GM12878 (cell line): ENCODE data around the gene SLC22A23.

Experiments
- CBFB ChIP-seq: IDR thresholded peaks from 2 replicates; pipeline ENCODE4 v1.6.1; 2016; ENCODE audit warnings: antibody characterized with exemption, low read depth
- EZH2 ChIP-seq: IDR thresholded peaks from 2 replicates; pipeline ENCODE4 v1.6.1; 2012; ENCODE audit warnings: low read depth, mild to moderate bottlenecking, control low read depth, inconsistent platforms, low read length, borderline replicate concordance; ENCODE audit not compliant: control insufficient read depth
- IKZF1 ChIP-seq: fragments of 450-650 bp; conservative IDR thresholded peaks from 2 replicates; pipeline ENCODE4 v1.6.1; 2017; ENCODE audit warnings: antibody characterized with exemption, mild to moderate bottlenecking
- JUNB ChIP-seq: IDR thresholded peaks from 2 replicates; pipeline ENCODE4 v1.6.1; 2016; ENCODE audit warnings: antibody characterized with exemption, mild to moderate bottlenecking
- NFXL1 ChIP-seq: fragments of 450-650 bp; IDR thresholded peaks from 2 replicates; pipeline ENCODE4 v1.6.1; 2017; ENCODE audit warnings: antibody characterized with exemption, mild to moderate bottlenecking, borderline replicate concordance
- YBX1 ChIP-seq: fragments of 450-650 bp; IDR thresholded peaks from 2 replicates; pipeline ENCODE4 v1.6.1; 2016; ENCODE audit warnings: antibody characterized with exemption
- ZSCAN29 ChIP-seq: fragments of 450-650 bp; IDR thresholded peaks from 2 replicates; pipeline ENCODE4 v1.6.1; 2017; ENCODE audit warnings: mild to moderate bottlenecking, moderate library complexity
- TF ChIP-seq, protein P1 (sequence below): IDR thresholded peaks from 2 replicates; pipeline ENCODE4 v1.6.1; 2011; ENCODE audit warnings: low read depth, low read length, improper control_type of control experiment, borderline replicate concordance
- TF ChIP-seq, protein P2 (sequence below): fragments of 450-650 bp; IDR thresholded peaks from 2 replicates; pipeline ENCODE4 v1.6.1; 2017; ENCODE audit warnings: mild to moderate bottlenecking
- TF ChIP-seq, protein P3 (sequence below): fragments of 450-650 bp; IDR thresholded peaks from 2 replicates; pipeline ENCODE4 v1.6.1; 2018; ENCODE audit warnings: mild to moderate bottlenecking, low read depth, moderate library complexity; ENCODE audit not compliant: partially characterized antibody
- TF ChIP-seq, protein P4 (sequence below), 3 experiments: IDR thresholded peaks in 2 of 3; conservative IDR thresholded peaks in 1 of 3; 2 replicates each; pipeline ENCODE4 v1.5.1; 2011; ENCODE audit warnings: low read depth in 3 of 3, low read length in 3 of 3, mild to moderate bottlenecking in 3 of 3, control low read depth in 2 of 3, moderate library complexity in 2 of 3, inconsistent platforms in 1 of 3, mixed read lengths in 1 of 3; ENCODE audit not compliant: control insufficient read depth in 2 of 3, insufficient read depth in 1 of 3; ENCODE audit errors: extremely low read depth in 1 of 3

DNA sequence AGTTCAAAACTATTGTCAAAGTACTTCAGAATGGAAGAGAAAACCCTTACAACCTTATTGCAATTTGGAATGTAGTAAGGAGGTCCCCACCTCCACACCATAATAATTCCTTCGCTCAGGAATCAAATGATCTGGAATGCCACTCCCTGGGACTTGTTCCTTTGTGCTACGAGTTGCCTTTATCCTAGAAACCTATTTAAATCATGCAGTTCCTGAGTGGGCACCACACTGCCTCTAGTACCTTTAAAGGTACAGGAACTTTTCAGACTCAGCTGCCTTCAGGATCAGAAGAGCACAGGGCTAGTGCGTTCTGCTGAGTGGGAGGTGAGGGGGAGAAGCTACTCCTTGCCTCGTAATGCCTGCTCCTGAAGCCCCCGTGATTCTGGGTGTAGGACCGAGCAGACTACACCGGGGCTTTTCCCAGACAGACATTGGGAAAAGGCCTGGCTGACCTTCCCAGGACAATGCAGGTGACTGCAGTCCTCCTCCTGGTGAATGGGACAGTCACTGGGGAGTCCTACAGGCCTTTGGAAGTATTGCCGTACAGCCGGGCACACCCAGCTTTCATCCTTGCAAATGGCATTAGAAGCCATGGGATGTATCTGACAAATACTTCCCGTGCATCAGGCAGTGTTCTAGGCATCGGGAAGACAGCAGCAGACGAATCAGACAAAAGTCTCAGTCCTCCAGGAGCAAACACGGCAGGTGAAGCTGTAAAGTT, 217.6 kb downstream of the SLC22A23 start:
- TF ChIP-seq JUNB (no peak), CBFB (no peak), ZSCAN29 (no peak), NFXL1 (no peak), IKZF1 (no peak), YBX1 (no peak), EZH2 (no peak)
- TF ChIP-seq, protein P1, sequence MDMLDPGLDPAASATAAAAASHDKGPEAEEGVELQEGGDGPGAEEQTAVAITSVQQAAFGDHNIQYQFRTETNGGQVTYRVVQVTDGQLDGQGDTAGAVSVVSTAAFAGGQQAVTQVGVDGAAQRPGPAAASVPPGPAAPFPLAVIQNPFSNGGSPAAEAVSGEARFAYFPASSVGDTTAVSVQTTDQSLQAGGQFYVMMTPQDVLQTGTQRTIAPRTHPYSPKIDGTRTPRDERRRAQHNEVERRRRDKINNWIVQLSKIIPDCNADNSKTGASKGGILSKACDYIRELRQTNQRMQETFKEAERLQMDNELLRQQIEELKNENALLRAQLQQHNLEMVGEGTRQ, result no peak
- TF ChIP-seq, protein P2, sequence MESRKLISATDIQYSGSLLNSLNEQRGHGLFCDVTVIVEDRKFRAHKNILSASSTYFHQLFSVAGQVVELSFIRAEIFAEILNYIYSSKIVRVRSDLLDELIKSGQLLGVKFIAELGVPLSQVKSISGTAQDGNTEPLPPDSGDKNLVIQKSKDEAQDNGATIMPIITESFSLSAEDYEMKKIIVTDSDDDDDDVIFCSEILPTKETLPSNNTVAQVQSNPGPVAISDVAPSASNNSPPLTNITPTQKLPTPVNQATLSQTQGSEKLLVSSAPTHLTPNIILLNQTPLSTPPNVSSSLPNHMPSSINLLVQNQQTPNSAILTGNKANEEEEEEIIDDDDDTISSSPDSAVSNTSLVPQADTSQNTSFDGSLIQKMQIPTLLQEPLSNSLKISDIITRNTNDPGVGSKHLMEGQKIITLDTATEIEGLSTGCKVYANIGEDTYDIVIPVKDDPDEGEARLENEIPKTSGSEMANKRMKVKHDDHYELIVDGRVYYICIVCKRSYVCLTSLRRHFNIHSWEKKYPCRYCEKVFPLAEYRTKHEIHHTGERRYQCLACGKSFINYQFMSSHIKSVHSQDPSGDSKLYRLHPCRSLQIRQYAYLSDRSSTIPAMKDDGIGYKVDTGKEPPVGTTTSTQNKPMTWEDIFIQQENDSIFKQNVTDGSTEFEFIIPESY, result no peak
- TF ChIP-seq, protein P3, sequence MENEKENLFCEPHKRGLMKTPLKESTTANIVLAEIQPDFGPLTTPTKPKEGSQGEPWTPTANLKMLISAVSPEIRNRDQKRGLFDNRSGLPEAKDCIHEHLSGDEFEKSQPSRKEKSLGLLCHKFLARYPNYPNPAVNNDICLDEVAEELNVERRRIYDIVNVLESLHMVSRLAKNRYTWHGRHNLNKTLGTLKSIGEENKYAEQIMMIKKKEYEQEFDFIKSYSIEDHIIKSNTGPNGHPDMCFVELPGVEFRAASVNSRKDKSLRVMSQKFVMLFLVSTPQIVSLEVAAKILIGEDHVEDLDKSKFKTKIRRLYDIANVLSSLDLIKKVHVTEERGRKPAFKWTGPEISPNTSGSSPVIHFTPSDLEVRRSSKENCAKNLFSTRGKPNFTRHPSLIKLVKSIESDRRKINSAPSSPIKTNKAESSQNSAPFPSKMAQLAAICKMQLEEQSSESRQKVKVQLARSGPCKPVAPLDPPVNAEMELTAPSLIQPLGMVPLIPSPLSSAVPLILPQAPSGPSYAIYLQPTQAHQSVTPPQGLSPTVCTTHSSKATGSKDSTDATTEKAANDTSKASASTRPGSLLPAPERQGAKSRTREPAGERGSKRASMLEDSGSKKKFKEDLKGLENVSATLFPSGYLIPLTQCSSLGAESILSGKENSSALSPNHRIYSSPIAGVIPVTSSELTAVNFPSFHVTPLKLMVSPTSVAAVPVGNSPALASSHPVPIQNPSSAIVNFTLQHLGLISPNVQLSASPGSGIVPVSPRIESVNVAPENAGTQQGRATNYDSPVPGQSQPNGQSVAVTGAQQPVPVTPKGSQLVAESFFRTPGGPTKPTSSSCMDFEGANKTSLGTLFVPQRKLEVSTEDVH, result no peak
- TF ChIP-seq, protein P4, sequence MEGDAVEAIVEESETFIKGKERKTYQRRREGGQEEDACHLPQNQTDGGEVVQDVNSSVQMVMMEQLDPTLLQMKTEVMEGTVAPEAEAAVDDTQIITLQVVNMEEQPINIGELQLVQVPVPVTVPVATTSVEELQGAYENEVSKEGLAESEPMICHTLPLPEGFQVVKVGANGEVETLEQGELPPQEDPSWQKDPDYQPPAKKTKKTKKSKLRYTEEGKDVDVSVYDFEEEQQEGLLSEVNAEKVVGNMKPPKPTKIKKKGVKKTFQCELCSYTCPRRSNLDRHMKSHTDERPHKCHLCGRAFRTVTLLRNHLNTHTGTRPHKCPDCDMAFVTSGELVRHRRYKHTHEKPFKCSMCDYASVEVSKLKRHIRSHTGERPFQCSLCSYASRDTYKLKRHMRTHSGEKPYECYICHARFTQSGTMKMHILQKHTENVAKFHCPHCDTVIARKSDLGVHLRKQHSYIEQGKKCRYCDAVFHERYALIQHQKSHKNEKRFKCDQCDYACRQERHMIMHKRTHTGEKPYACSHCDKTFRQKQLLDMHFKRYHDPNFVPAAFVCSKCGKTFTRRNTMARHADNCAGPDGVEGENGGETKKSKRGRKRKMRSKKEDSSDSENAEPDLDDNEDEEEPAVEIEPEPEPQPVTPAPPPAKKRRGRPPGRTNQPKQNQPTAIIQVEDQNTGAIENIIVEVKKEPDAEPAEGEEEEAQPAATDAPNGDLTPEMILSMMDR (IDR thresholded peaks at IDR 0.05 in 2 of 3, conservative IDR thresholded peaks at IDR 0.05 in 1 of 3; ENCODE audit: control insufficient read depth in 2 of 3, extremely low read depth in 1 of 3, insufficient read depth in 1 of 3, low read depth in 3 of 3, low read length in 3 of 3), result 0 out of 6 replicates have a peak, but pooled peaks of 1 of the 3 experiments have one; percentile 7
